HG03039 (cell line): ENCODE data around the gene PROCA1.
A peak's percentile ranks its signal among the peaks of the same experiment; 100 is the strongest.
"Not testable (repeated sequence)": the region's sequence is repeated elsewhere in the genome, so short reads cannot be mapped to it uniquely, and the experiment has no call there.

ENCODE experiments used
- ATAC-seq: cut with Tn5 transposase; IDR thresholded peaks from one replicate; pipeline ENCODE4 v1.9.1; 2021; ENCODE audit warnings: mild to moderate bottlenecking, moderate library complexity; ENCODE audit not compliant: unreplicated experiment

PROCA1 gene

GRCh38 chr17:28726627-28727491 is 15.2 kb upstream of the PROCA1 start:
- peak; percentile 29 for ATAC-seq

- ATAC-seq: no peak
Measured at GRCh38 chr17:28726226-28726626, 14.5 kb upstream of the PROCA1 start, which contains the start of gene TLCD1. Gene TLCD1, minus strand, starts transcription at chr17:28726233. Its CDS starts 136 bp downstream, at chr17:28726097.

- no peak for ATAC-seq
Measured at GRCh38 chr17:28725660-28726225, 14.1 kb upstream of the PROCA1 start.

- ATAC-seq: no peak
Measured at GRCh38 chr17:28725166-28725659, 13.5 kb upstream of the PROCA1 start.

GRCh38 chr17:28724500-28725165 is 12.9 kb upstream of the PROCA1 start:
- ATAC-seq: no peak

- not testable (repeated sequence) for ATAC-seq
Measured at GRCh38 chr17:28723836-28724499, 12.3 kb upstream of the PROCA1 start.

- no peak for ATAC-seq
Measured at GRCh38 chr17:28723159-28723835, 11.6 kb upstream of the PROCA1 start.

- ATAC-seq: no peak
Measured at GRCh38 chr17:28722417-28723158, 10.9 kb upstream of the PROCA1 start.

GRCh38 chr17:28720997-28721329 is 9.3 kb upstream of the PROCA1 start:
- not testable (repeated sequence) for ATAC-seq

- ATAC-seq: no peak
Measured at GRCh38 chr17:28720247-28720996, 8.7 kb upstream of the PROCA1 start.

- no peak for ATAC-seq
Measured at GRCh38 chr17:28719021-28719433, 7.3 kb upstream of the PROCA1 start.

GRCh38 chr17:28718333-28719020 is 6.8 kb upstream of the PROCA1 start:
- no peak for ATAC-seq

GRCh38 chr17:28717578-28718332 is 6.1 kb upstream of the PROCA1 start, which contains the start of gene RAB34:
Gene RAB34, minus strand, starts transcription at chr17:28717868. Its CDS starts 602 bp downstream, at chr17:28717266.
- ATAC-seq: no peak

GRCh38 chr17:28716740-28717577 is 5.3 kb upstream of the PROCA1 start:
- no peak for ATAC-seq

- no peak for ATAC-seq
Measured at GRCh38 chr17:28715217-28715616, 3.5 kb upstream of the PROCA1 start.

GRCh38 chr17:28714281-28714680 is 2.6 kb upstream of the PROCA1 start:
- no peak for ATAC-seq
